Measurements from ENCODE around the gene ZNF318.

DNA sequence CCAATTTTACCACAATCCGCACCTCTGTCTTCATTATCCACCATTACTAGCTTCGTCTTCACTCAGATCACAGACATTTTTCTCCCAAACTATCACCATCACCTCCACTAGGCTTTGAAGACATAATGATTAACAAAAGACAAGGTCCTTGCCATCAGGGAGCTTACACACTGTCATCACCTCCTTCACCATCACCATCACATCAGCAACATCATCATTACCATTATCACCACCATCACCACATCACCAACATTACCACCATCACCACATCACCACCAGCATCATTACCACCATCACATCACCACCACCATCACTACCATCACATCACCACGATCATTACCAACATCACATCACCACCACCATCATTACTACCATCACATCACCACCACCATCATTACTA is 75.7 kb downstream of the ZNF318 start:
- TF ChIP-seq, protein P1, sequence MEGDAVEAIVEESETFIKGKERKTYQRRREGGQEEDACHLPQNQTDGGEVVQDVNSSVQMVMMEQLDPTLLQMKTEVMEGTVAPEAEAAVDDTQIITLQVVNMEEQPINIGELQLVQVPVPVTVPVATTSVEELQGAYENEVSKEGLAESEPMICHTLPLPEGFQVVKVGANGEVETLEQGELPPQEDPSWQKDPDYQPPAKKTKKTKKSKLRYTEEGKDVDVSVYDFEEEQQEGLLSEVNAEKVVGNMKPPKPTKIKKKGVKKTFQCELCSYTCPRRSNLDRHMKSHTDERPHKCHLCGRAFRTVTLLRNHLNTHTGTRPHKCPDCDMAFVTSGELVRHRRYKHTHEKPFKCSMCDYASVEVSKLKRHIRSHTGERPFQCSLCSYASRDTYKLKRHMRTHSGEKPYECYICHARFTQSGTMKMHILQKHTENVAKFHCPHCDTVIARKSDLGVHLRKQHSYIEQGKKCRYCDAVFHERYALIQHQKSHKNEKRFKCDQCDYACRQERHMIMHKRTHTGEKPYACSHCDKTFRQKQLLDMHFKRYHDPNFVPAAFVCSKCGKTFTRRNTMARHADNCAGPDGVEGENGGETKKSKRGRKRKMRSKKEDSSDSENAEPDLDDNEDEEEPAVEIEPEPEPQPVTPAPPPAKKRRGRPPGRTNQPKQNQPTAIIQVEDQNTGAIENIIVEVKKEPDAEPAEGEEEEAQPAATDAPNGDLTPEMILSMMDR (IDR thresholded peaks at IDR 0.05), result no peak
- TF ChIP-seq POLR2A (IDR thresholded peaks at IDR 0.05), result no peak
